ENCODE measurements around the gene CASZ1.

GRCh38 chr1:10591010-10591409 lies 205.4 kb downstream of the CASZ1 start:
- TF ChIP-seq POLR2A (IDR thresholded peaks at IDR 0.05; ENCODE audit: low read depth): no peak
- no peak for TF ChIP-seq POLR2AphosphoS5 (IDR thresholded peaks at IDR 0.05)
